ENCODE measurements around the gene ADRA2B. TPM values are rescaled to one million over a fixed set of nuclear protein-coding genes. Genes with fewer than 3 reads are reported as not detected.

Gene ADRA2B
- polyA plus RNA-seq, 1 donor (not counting 4 experiments of a cell fraction or from before 2014, with no cell fraction given): not detected

GRCh38 chr2:96151595-96152303 is 35.4 kb upstream of the ADRA2B start:
- no peak overlapping the region for H3K27ac ChIP-seq (ENCODE audit: control insufficient read depth, insufficient read depth, low read length)
- no peaks in the 10 kb centered on the region for H3K9me1 ChIP-seq (ENCODE audit: control insufficient read depth, extremely low read depth, insufficient read depth, low read length)
- no peak overlapping the region for H3K4me2 ChIP-seq (ENCODE audit: control insufficient read depth, extremely low read depth, insufficient read depth, low read depth, low read length)
- FAIRE-seq (no peak), DNase-seq (ENCODE audit: low read depth, low spot score) (no peak)
- no peak overlapping the region for H3K4me3 ChIP-seq (ENCODE audit: control insufficient read depth in 2 of 3, extremely low read depth in 1 of 3, insufficient read depth in 2 of 3, low read depth in 1 of 3, low read length in 3 of 3)
- H3K79me2 ChIP-seq (ENCODE audit: control insufficient read depth, insufficient read depth, low read length): no peaks in the 10 kb centered on the region
- no peak overlapping the region for H3K9ac ChIP-seq (ENCODE audit: control insufficient read depth, extremely low read depth, insufficient read depth, low read length)
- H4K20me1 ChIP-seq (ENCODE audit: control insufficient read depth, extremely low read depth, insufficient read depth, low read length): no peaks in the 10 kb centered on the region
- no peak overlapping the region for H2AFZ ChIP-seq (ENCODE audit: control insufficient read depth, low read length)
- H3K36me3 ChIP-seq (ENCODE audit: control insufficient read depth in 2 of 2, extremely low read depth in 1 of 2, insufficient read depth in 2 of 2, low read length in 2 of 2): no peaks in the 10 kb centered on the region
- H3K27me3 ChIP-seq (ENCODE audit: control insufficient read depth, extremely low read depth, insufficient read depth, low read length): peaks cover 9% of the 10 kb centered on the region
- TF ChIP-seq CTCF (optimal IDR thresholded peaks at IDR 0.05 in 1 of 3, IDR thresholded peaks at IDR 0.05 in 1 of 3, conservative IDR thresholded peaks at IDR 0.05 in 1 of 3; ENCODE audit: extremely low read depth in 1 of 3, insufficient read depth in 2 of 3, low read length in 3 of 3): no peak
- no peak for TF ChIP-seq EZH2 (IDR thresholded peaks at IDR 0.05; ENCODE audit: low read length)
- peaks cover 20% of the 10 kb centered on the region for H3K4me1 ChIP-seq (ENCODE audit: control insufficient read depth, extremely low read depth, insufficient read depth, low read length)
- no peaks in the 10 kb centered on the region for H3K9me3 ChIP-seq (ENCODE audit: control insufficient read depth, low read depth, low read length)
- dilution Hi-C loops (cut with MboI; ENCODE audit: extremely low pct_ligation_motif_present, low sequenced_read_pairs): no loop called here

- Histone ChIP-seq H3K36me3 (ENCODE audit: control insufficient read depth in 2 of 2, extremely low read depth in 1 of 2, insufficient read depth in 2 of 2, low read length in 2 of 2) (no peaks in the 10 kb centered on the region), H3K27ac (ENCODE audit: control insufficient read depth, insufficient read depth, low read length) (no peak overlapping the region), H3K9ac (ENCODE audit: control insufficient read depth, extremely low read depth, insufficient read depth, low read length) (no peak overlapping the region), H3K9me3 (ENCODE audit: control insufficient read depth, low read depth, low read length) (no peaks in the 10 kb centered on the region), H2AFZ (ENCODE audit: control insufficient read depth, low read length) (no peak overlapping the region), H3K9me1 (ENCODE audit: control insufficient read depth, extremely low read depth, insufficient read depth, low read length) (no peaks in the 10 kb centered on the region), H3K4me3 (ENCODE audit: control insufficient read depth in 2 of 3, extremely low read depth in 1 of 3, insufficient read depth in 2 of 3, low read depth in 1 of 3, low read length in 3 of 3) (no peak overlapping the region), H3K4me2 (ENCODE audit: control insufficient read depth, extremely low read depth, insufficient read depth, low read depth, low read length) (no peak overlapping the region), H4K20me1 (ENCODE audit: control insufficient read depth, extremely low read depth, insufficient read depth, low read length) (no peaks in the 10 kb centered on the region), H3K79me2 (ENCODE audit: control insufficient read depth, insufficient read depth, low read length) (no peaks in the 10 kb centered on the region), H3K4me1 (ENCODE audit: control insufficient read depth, extremely low read depth, insufficient read depth, low read length) (peaks cover 27% of the 10 kb centered on the region), H3K27me3 (ENCODE audit: control insufficient read depth, extremely low read depth, insufficient read depth, low read length) (peaks cover 5% of the 10 kb centered on the region)
- TF ChIP-seq EZH2 (IDR thresholded peaks at IDR 0.05; ENCODE audit: low read length) (no peak), CTCF (optimal IDR thresholded peaks at IDR 0.05 in 1 of 3, IDR thresholded peaks at IDR 0.05 in 1 of 3, conservative IDR thresholded peaks at IDR 0.05 in 1 of 3; ENCODE audit: extremely low read depth in 1 of 3, insufficient read depth in 2 of 3, low read length in 3 of 3) (no peak)
- dilution Hi-C loops (cut with MboI; ENCODE audit: extremely low pct_ligation_motif_present, low sequenced_read_pairs): no loop called here
- FAIRE-seq: no peak
- no peak for DNase-seq (ENCODE audit: low read depth, low spot score)
These were observed 34.6 kb upstream of the ADRA2B start for GRCh38 chr2:96150791-96151594.
